OCI-M1 (cell line): ENCODE data around the gene NUDT17.

Experiments
- DNase-seq: peaks from one replicate; lab custom pipeline; 2025; lab: John Stamatoyannopoulos, UW

The NUDT17 gene

DNA sequence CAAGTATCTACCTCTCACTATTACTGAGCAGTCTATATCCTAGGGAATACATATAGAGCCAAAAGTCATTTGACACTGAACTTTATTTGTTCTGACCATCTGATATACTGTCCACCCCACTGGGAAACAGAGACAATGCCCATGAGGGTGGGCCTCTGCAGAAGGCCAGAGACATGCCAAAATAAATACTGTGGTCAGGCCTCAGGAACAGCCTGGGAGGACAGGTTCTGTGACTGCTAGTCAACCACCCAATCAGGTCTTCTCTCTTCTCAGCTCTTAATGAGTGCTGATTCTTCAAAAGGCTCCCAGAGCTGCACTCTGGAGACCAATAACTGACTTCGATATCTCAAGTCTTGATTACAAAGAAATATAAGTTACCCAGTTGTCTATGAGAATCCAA, 45.7 kb downstream of the NUDT17 start:
- DNase-seq, result no peak

DNA sequence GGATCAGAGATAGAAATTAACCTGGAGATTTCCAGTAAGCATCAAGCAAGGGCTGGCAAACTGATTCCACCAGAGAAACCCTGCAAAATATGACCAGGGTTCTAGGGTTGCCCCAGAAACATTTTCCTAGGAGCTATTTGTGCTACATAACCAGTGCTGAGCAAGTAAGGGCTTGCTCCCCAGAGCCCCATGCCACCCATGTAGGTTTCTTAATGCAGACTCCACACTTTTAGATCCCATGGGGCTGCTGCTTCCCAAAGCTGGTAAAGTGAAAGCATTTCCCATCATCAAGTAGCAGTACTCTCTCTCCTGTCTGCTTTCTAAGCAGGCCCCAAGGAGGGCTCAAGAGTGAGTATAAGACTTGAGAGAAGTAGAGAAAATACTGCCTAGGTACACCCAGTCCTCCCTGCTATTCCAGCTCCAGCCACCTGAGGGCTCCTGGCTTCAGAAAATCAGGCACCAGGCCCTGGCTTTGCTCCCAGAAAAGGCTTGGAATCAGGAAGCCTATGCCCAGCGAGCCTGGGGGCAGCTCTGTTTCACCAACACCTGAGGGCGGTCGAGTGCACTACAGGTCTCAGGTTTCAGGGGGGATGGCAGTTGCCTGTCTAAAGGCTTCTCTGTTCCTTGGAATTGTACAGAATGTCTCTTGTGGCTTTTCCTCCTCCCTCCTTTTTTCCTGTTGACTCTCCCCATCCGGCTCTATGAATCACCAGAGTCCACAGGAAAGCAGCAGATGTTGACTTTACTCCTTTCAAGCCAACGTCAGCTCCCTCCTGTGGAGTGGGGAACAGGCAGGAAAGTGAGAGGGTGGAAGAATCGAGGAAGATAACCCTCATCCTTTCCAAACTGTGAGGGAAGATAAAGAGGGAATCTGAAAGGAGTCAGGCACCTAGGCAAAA, 46.4 kb downstream of the NUDT17 start:
- DNase-seq, result peak; percentile 94

DNA sequence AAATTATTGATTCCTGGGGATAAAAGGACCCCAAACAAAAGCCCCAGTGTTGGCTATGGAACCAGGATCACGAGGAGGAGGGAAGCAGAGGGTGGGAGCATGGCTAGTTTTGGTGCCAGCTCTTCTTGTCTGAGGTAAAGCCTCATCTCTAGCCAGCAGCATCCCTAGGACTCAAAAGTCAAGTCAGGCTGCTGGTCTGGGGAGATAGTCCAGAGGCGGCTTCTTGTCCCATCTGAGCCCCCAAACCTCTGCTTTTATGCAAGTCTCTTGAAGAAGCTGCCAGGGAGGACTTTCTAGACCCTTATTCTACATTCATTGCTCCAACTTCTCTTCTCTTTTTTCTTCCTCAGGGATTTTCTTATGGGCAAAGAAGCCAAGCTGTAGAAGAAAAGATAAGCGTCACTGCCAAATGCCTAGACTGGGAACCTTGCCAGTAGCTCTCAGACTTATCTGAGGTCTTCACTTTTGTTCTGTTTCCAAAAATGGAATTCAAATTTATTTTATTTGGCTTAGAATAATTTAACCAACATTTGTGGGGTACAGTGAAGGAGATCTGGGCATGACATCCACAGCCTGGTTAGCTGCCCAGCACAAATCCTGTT, 47.2 kb downstream of the NUDT17 start:
- DNase-seq, result peak; percentile 85

DNA sequence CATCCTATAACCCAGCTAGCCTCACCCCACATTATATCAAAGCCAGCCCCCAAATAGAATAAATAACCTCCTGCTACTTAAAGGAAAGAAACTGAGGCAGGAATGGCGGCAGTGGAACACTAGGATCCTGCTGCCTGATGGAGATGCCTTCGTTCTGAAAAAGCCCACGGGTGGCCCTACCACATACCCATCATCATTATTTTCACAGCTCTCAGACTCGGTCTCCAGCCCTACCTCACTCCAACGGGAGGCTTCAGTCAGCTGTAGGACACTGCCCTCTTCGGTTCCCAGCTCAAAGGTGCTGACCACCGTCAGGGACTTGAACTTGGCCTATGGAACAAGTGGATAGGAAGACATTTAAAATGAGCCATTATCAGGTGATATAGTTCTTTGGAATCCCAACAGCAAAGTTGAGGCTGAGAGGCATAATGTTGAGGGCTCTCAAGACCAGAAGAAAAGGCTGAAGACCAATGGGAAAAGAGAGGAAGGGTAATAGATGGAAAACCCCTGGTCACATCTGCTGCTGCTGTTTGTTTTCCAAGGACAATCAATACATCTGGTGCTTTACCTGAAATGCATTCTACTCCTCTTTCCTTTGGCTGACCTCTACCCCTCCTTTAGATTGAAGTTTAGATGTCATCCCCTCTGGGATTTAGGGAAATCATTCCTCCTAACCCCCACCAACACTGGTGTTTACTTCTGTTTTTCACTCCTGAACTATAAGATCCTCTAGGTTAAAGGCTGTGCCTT, 48.1 kb downstream of the NUDT17 start:
- DNase-seq, result no peak

DNA sequence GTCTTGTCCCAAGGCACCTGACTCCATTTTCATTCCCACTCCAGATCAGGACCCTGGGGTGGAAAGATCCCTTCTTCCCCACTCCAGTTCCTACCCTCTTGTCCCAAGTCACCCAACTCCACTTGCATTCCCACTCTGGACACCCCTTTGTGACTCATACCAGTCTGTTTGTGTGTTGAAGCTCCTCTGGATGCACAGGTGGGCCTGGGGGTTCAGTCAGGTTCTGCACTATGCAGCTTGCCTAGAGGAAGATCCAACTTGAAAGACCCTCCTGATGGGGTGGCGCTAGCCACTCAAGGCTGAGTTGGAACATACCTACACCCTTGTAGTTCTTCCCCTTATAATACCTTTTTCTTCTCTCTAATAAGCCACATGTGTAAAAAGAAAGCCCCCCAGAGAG, 50.0 kb downstream of the NUDT17 start:
- no peak for DNase-seq

DNA sequence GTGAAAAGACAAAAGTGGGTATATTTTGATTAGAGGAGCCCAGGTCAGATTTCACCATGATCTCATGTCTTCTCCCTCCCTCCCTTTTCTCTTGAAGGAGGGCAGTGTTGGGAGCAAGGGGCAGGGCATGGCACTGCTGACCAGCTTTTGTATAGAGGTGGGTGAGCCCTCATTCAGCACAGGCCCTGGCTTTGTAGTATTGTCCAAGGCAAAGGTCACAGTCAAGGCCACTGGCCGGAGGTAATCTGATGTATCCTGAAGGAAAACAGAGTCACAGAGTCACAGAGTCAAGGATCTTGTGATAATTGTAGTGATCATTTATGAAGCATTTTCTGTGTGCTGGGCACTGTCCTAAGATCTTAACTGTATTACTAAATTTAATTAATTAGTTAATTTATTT, 52.5 kb downstream of the NUDT17 start:
- DNase-seq, result no peak
